Measurements from ENCODE around the gene ANK3.

DNA sequence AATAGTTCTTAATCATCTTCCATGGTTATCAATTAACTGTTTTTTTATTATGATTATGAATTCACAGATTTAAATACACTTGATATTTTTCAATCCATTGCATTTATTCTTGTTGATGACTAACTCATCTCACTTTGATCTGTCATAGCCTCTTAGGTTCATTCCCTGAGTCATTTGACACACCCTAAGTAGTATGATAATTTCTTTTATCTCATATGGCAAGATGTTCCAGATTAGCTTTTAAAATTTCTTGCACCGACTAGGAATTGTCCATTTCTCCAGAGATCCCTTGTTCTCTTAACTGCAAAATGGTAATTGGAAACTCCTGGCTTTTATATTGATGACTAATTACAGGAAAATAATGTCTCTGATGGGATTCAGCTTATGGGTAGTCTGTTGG lies 395.7 kb downstream of the ANK3 start:
- TF ChIP-seq POLR2AphosphoS5 (IDR thresholded peaks at IDR 0.05; ENCODE audit: low read depth, low read length), result no peak
- no peak for TF ChIP-seq REST (IDR thresholded peaks at IDR 0.05; ENCODE audit: insufficient read depth in 1 of 2, low read depth in 2 of 2, low read length in 2 of 2)
- TF ChIP-seq SIN3A (IDR thresholded peaks at IDR 0.05; ENCODE audit: borderline replicate concordance, insufficient read depth, low read length), result no peak
- TF ChIP-seq TAF1 (IDR thresholded peaks at IDR 0.05; ENCODE audit: borderline replicate concordance, insufficient read depth, low read length), result no peak
- no peak for TF ChIP-seq FOXP2 (optimal IDR thresholded peaks at IDR 0.05; ENCODE audit: borderline replicate concordance, extremely low read depth, extremely low read length, insufficient read depth)
